ENCODE measurements around the gene BRD1. TPM values are rescaled to one million over a fixed set of nuclear protein-coding genes. Genes with fewer than 3 reads are reported as not detected.

BRD1 gene
- total and polyA plus RNA-seq, 9 of the 15 experiments (the other 6 are each of a cell fraction or from before 2014, with no cell fraction given) = 0.42 to 17.6 (median 5.5) TPM

DNA sequence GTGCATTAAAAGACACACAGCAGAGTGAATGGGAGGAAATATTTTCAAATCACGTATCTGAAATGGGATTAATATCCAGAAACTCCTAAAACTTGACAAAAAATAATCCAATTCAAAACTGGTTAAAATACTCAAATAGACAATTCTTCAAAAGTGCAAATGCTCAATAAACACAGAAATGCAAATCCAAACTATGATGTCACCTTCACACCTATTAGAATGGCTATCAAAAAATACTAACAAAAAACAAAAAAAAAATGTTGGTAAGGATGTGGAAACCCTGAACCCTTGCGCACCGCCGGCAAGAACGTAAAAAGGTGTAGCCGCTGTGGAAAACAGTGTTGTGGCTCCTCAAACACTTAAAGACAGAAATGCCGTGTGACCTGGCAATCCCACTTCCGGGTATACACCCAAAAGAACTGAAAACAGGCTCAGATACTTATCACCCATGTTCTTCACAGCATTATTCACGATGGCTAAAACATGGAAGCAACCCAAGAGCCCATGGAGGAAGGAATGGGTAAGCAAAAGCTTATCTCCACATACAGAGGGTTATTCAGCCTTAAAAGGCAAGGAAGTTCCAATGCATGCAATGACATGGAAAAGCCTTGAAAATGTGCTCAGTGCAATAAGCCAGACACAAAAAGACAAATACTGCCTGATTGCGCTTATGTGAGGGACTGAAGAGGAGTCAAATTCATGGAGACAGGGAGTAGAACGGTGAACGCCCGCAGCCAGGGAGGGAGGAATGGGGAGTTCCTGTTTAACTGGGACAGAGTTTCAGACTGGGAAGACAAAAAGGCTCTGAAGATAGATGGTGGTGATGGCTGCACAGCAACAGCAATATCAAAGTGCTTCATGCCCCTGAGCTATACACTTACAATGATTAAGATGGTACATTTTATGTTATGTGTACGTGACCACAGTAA, 19.6 kb downstream of the BRD1 start (continued):
- TF ChIP-seq KAT2B (IDR thresholded peaks at IDR 0.05; ENCODE audit: low read depth, low read length) = no peak
- TF ChIP-seq TBP (optimal IDR thresholded peaks at IDR 0.05; ENCODE audit: low read depth, low read length) = peak; percentile 24
- TF ChIP-seq DNMT1 (IDR thresholded peaks at IDR 0.05) = no peak
- peak; percentile 88 to 89 for TF ChIP-seq FOXK2 (conservative IDR thresholded peaks at IDR 0.05 in 1 of 2, IDR thresholded peaks at IDR 0.05 in 1 of 2; ENCODE audit: low read depth in 2 of 2)
- TF ChIP-seq STAG1 (CRISPR knock-in tag; IDR thresholded peaks at IDR 0.05; ENCODE audit: borderline replicate concordance) = no peak
- TF ChIP-seq, protein P1, sequence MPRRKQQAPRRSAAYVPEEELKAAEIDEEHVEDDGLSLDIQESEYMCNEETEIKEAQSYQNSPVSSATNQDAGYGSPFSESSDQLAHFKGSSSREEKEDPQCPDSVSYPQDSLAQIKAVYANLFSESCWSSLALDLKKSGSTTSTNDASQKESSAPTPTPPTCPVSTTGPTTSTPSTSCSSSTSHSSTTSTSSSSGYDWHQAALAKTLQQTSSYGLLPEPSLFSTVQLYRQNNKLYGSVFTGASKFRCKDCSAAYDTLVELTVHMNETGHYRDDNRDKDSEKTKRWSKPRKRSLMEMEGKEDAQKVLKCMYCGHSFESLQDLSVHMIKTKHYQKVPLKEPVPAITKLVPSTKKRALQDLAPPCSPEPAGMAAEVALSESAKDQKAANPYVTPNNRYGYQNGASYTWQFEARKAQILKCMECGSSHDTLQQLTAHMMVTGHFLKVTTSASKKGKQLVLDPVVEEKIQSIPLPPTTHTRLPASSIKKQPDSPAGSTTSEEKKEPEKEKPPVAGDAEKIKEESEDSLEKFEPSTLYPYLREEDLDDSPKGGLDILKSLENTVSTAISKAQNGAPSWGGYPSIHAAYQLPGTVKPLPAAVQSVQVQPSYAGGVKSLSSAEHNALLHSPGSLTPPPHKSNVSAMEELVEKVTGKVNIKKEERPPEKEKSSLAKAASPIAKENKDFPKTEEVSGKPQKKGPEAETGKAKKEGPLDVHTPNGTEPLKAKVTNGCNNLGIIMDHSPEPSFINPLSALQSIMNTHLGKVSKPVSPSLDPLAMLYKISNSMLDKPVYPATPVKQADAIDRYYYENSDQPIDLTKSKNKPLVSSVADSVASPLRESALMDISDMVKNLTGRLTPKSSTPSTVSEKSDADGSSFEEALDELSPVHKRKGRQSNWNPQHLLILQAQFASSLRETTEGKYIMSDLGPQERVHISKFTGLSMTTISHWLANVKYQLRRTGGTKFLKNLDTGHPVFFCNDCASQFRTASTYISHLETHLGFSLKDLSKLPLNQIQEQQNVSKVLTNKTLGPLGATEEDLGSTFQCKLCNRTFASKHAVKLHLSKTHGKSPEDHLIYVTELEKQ (CRISPR knock-in tag; IDR thresholded peaks at IDR 0.05) = no peak
- TF ChIP-seq PCBP1 (IDR thresholded peaks at IDR 0.05; ENCODE audit: low read depth, low read length, poor library complexity, severe bottlenecking) = no peak
- no peak for TF ChIP-seq NEUROD1 (IDR thresholded peaks at IDR 0.05; ENCODE audit: borderline replicate concordance, low read depth, low read length, partially characterized antibody)
- no peak for TF ChIP-seq SIX5 (IDR thresholded peaks at IDR 0.05; ENCODE audit: borderline replicate concordance in 1 of 2, insufficient read depth in 1 of 2, low read depth in 1 of 2, low read length in 2 of 2)
- TF ChIP-seq ZC3H4 (CRISPR knock-in tag; IDR thresholded peaks at IDR 0.05; ENCODE audit: borderline replicate concordance) = no peak
- TF ChIP-seq E2F5 (CRISPR knock-in tag; IDR thresholded peaks at IDR 0.05) = no peak
- TF ChIP-seq ZNF830 (CRISPR knock-in tag; IDR thresholded peaks at IDR 0.05) = no peak
- no peak for TF ChIP-seq ZNF586 (CRISPR knock-in tag; conservative IDR thresholded peaks at IDR 0.05)
- no peak for TF ChIP-seq ZNF551 (CRISPR knock-in tag; IDR thresholded peaks at IDR 0.05)
- TF ChIP-seq PRDM10 (IDR thresholded peaks at IDR 0.05; ENCODE audit: partially characterized antibody) = no peak
- TF ChIP-seq NFIX (CRISPR knock-in tag; IDR thresholded peaks at IDR 0.05; ENCODE audit: low read depth) = no peak
- no peak for TF ChIP-seq PHB (CRISPR knock-in tag; IDR thresholded peaks at IDR 0.05)
- TF ChIP-seq POLR2AphosphoS2 (IDR thresholded peaks at IDR 0.05; ENCODE audit: low read length) = no peak
- TF ChIP-seq GATA2 (CRISPR knock-in tag; IDR thresholded peaks at IDR 0.05) = peak; percentile 85

Data from K562 (cell line).